Activated CD4-positive, alpha-beta T cell treated with anti-CD3 and anti-CD28 coated beads for 24 hours (primary cell): Measurements from ENCODE around the gene EFNA4.
A peak's percentile ranks its signal among the peaks of the same experiment; 100 is the strongest.

Source experiments
- DNase-seq, 2 donors: peaks; one replicate each; pipeline ENCODE4 v3.0.0-alpha.2; 2020; ENCODE audit warnings: low read depth in 2 of 2

Gene EFNA4

DNA sequence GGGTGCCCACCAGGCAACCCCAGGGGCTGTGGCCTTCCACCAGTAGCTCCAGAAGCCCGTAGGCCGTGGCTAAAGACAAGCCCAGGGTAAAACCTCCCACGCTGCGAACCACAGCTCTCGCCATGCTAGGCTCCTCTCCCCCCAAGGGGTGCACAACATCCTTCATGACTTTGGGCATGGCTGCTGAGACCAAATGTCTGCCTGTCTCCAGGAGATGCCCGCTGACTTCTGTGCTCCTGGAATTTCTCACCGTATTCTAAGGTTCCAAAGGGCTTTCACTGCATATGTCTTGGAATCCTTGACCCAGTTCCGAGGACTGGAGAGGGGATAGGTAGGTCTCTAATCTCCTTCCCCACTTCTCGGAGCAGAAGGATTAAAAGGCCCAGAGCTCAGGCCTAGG, 30.0 kb upstream of the EFNA4 start, which contains the start of the genes DCST1 and DCST2:
Gene DCST1 (plus strand): TSS at position 301 of the 400 bp plus-strand sequence. CDS start 213 bp downstream, outside the sequence.
Gene DCST2 (minus strand): TSS at position 258 of the 400 bp plus-strand sequence. CDS start 80 bp downstream, at position 178.
- no peak for DNase-seq

DNA sequence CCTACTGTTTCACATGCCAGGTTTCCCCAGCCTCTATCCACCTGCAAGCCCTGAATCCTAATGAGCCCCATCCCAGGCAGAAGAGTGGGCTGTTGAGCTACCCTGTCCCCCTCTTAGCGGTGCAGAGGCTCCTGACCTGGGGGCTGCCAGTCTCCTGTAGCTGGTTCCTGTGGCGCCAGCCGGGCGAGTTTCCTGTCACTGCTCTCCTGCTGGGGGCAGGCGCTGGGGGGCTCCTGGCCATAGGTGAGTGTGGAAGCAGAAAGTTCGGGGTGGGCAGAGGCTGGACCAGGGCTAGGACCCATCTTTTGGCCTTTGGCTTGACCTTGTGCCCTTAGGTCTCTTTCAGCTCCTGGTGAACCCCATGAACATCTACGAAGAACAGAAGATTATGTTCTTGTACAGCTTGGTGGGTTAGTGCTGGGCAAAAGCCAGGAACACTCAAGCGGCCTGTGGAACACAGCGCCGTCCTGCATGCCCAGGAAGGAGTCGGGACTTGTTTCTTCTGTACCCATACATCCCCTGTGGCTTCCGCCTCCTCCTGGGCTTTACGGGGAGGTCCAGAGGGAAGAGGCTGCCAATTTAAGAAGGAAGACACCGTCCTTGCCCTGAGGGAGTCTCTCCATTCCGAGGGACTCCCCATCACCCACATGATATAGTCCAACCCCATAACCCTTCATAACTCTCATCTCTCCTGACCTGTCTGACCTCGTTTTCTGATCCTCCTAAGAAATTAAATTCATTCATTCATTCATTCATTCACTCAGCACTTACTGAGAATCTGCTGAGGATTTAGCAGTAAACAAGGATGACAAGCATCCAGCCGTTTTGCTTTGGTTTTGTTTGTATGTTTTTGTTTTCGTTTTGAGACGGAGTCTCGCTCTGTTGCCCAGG, 29.0 kb upstream of the EFNA4 start:
- DNase-seq = no peak

DNA sequence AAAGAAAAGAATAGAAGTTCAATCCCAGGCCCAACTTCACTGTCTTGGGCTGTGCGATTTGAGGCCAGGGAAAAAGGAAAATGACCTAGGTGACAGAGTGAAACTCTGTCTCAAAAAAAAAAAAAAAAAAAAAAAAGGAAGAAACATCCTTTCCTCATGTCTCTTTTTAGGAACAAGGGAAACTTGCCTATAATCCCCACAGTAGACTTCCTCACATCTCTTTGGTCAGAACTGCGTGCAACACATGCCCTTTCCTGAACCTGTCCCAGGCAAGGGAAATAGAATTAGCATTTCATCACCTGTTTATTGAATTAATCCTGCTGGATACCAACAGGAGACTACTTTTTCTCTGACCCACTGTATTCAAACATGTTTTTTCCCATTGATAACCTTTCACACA, 27.6 kb upstream of the EFNA4 start:
- DNase-seq = no peak

GRCh38 chr1:155037043-155037442, 26.5 kb upstream of the EFNA4 start:
- DNase-seq = no peak

DNA sequence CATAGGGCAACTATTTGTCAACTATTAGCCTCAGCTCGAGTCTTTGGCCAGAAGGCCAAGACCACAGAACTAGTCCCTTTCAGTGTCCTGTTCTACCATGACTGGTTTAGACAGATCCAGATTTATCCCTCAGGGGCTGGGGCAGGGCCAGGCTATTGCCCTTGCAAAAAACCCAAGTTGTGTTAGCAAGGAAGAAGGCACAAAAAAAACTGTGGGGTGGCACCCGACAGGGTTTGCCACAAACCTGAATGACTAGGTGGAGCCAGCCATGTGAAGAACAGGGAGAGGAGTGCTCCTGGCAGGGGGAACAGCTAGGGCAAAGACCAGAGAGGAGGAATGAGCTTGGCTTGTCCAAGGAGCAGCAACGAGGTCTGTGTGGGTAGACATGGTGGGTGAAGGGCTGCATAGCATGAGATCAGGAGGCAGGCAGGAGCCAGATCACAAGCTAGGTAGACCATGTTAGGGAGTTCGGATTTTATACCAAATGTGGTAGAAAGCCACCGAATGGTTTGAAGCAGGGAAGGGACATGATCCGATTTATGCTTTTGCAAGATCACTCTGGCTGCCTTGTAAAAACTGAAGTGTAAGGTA, 25.6 kb upstream of the EFNA4 start:
- DNase-seq = no peak

- DNase-seq = no peak
Measured at GRCh38 chr1:155038602-155039307, 24.8 kb upstream of the EFNA4 start.

DNA sequence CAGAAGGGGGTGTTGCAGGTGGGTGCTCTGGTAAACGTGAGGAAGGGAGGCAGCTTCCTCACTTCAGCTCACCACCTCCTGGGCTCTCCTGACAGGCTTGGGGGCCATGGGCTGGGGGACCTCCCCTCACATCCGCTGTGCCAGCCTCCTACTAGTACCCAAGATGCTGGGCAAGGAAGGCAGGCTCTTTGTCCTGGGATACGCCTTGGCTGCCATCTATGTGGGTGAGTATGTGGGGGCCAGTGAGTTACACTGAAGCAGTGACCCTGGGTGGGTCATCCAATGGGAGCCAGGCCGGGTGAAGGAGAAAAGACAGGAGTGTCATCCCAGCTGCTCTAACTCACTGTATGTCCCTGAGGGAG, 24.3 kb upstream of the EFNA4 start:
- DNase-seq = no peak

DNA sequence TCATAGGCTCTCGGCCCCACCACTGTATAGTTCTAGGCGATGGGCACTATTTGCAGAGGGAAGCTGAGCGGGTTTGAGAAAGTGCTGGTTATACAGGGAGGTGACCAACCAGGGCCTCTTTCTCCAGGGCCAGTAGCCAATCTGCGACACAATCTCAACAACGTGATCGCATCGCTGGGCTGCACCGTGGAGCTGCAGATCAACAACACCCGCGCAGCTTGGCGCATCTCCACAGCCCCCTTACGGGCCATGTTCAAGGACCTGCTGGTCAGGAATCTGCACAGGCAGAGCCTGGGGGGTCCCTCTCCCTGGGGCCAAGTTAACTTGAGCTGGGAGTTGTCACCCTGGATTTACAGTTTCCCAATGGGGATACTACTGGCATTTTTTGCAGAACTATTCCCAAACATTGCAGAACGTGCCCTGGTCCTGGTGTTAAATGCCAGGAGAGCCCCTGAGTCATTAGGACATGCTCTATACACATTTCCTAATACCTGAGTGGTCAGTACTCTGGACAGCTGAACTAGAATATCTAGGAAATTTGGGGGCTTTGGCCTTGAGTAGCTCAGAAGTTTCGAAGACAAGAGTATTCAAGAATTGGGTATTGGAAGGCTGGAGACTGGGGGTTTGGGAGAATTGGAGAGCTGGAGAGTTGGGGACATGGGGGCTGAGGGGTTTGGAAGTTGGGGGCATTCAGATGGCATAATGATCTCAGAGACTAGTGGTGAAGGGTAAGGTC, 23.0 kb upstream of the EFNA4 start:
- DNase-seq = no peak

DNA sequence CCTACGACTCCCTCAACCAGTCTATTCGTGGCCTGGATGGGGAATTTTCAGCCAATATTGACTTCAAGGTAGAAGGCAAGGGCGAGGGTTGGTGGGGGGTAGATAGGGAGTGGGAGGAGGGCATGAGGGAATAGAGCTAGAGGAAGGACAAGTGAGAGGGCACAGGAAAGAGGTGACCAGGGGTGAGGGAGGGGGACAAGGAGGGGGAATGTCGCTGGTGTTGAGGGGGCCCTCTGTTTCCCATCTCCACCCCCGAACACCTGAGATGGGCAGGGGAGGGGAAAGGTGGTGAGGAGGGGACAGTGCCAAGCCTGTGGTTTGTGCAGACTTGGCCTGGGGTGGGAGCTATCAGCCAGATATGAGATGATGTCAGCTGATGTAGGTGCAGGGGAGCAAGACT, 20.8 kb upstream of the EFNA4 start:
- no peak for DNase-seq

- no peak for DNase-seq
Measured at GRCh38 chr1:155043301-155043702, 20.2 kb upstream of the EFNA4 start.

- no peak for DNase-seq
Measured at GRCh38 chr1:155043793-155044192, 19.7 kb upstream of the EFNA4 start.

DNA sequence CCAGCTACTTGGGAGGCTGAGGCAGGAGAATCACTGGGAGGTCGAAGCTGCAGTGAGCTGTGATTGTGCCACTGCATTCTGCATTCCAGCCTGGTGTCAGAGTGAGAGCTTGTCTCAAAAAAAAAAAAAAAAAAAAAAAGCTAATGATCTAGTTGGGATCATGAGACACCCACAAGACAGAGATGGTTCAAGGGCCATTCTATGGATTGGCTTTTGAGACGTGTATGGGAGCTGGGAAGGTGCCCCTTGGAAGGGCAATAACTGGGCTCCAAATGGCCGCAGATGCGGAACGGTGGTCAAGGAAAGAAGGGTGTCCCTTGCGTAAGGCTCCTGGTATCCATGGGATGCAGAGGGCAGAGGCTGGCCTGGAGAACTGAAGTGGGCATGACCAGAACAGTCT, 19.2 kb upstream of the EFNA4 start:
- DNase-seq = no peak

DNA sequence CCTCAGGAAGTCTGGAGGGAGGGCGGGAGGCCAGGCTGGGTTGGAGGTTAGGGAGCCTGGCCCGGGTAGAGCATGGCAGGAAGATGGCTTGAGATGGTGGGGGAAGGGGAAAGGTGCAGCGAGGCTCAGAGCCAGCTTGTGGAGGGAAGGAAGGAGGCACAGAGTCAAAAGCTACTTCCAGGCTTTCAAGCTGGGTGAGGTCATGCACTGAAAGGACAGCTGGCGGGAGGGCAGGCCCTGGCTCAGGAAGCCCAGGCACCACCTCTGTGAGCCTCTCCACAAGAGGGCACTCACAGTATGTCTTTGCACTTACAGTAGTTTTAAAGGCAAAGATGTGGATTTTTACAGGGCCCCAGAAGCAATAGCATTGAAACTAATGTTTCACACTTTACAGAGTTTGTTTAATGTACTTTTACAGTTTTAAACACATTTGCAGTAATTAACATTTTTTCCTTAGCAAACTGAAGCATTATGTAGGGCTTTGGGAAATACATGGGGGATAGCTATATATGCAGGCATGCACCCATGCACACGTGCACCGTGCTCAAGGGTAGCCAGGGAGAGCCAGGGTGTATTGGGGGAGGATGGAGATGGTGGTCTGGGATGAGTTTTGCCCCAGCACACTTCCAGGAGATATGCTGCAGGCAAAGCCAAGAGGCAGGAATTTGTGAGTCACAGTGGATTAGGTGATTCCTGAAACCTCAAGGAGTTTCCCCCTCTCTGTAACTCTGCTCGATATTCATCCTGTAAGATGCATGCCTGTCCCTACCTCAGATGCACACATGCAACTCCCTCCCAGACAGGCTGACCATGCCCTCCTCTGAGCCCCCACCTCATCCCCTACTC, 18.5 kb upstream of the EFNA4 start:
- peak in 1 of 2 donors; percentile 34 for DNase-seq

- DNase-seq = no peak
Measured at GRCh38 chr1:155048449-155049334, 14.8 kb upstream of the EFNA4 start.

DNA sequence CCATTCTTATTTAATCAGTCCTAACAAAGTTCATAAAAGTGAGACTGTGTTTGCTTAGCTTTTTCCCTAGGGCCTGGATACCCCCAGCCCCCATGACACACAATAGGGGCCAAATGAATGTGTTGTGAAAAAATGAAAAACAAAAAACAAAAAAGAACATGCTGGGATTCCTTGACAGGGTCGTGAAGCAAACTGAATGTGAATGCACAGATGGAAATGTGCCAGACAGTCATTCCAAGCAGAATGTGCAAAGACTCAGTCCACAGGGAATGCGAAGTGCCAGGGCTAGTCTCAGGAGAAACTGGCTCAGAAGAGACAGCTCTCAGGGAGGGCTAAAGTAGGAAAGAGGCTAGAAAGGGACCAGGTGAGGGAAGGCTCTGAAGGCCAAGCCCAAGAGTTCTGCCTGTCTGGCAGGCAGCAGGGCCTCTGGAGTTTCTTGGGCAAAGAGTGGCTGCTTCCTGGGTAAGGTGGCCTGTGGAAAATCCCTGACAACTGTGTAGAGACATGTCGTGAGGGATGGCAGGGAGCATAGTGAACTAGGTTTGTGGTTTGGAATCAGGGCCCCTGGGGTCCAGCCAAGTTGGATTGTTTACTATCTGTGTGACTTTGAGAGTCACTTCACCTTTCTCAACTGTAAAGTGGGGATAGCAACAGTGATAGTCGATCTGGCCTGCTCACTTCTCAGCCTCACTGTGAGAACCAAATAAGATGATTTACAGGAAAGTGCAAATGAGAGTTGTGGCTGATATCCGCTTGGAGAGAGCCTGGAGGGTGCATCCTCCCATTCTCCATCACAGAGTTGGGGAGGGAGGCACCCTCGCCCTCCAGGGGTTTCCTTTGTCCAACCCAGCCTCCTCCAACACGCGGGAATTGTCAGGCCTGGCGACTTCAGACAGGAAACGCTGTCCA, 13.6 kb upstream of the EFNA4 start:
- no peak for DNase-seq

DNA sequence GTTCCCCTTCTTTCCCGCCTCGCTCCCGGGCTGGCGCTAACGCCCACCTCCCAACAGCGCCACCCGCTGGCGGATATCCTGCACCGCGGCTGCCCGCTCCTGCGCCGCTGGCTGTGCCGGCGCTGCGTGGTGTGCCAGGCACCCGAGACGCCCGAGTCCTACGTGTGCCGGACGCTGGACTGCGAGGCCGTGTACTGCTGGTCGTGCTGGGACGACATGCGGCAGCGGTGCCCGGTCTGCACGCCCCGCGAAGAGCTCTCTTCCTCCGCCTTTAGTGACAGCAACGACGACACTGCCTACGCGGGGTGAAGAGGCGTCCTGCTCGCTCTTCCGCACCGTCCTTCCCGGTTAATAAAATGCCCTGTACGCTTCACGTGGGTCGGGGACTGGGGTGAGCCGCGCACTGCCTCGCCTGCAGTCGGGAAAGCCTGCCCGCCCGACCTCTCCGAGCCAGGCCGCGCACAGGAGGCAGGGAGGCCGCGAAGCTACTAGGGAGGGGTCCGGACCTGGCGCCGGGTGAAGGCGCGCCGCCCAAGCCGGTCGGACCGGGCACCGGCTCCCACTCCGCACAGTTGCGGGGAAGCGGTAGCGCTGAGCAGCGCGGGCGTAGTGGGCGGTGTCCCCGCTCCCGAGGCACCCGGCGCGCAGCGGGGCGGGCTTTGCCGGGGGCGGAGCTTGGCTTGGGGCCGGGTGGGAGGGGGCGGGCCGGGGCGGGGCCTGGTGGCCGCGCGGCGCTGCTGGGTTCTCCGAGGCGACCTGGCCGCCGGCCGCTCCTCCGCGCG, 12.8 kb upstream of the EFNA4 start, which contains the start of gene ADAM15:
Gene ADAM15 (plus strand): TSS at position 757 of the 782 bp plus-strand sequence. CDS start 71 bp downstream, outside the sequence.
- peak; percentile 65 to 76 for DNase-seq

- DNase-seq = no peak
Measured at GRCh38 chr1:155051342-155051776, 12.2 kb upstream of the EFNA4 start.
